Fibroblast of lung (primary cell): ENCODE measurements around the gene WFDC9. TPM values are rescaled to one million over a fixed set of nuclear protein-coding genes. Genes with fewer than 3 reads are reported as not detected.

ENCODE experiments used
- DNase-seq, 2 donors: peaks; one replicate each; pipeline versions ENCODE4 v3.0.0 to v3.0.0-alpha.2; 2010; ENCODE audit warnings: low read depth in 2 of 2
- H2AFZ ChIP-seq: 2 replicates; pipeline ENCODE4 v1.5.1; 2012; ENCODE audit warnings: low read length, control low read depth, inconsistent platforms
- H3K27ac ChIP-seq: 2 replicates; pipeline ENCODE4 v1.5.1; 2011; ENCODE audit warnings: low read length, control low read depth; ENCODE audit not compliant: insufficient read depth
- H3K27me3 ChIP-seq: 2 replicates; pipeline ENCODE4 v1.5.1; 2011; ENCODE audit warnings: mild to moderate bottlenecking, low read length; ENCODE audit not compliant: control insufficient read depth, insufficient read depth
- H3K36me3 ChIP-seq: 2 replicates; pipeline ENCODE4 v1.5.1; 2011; ENCODE audit warnings: low read length; ENCODE audit not compliant: control insufficient read depth, insufficient read depth
- H3K4me1 ChIP-seq: 2 replicates; pipeline ENCODE4 v1.5.1; 2011; ENCODE audit warnings: low read length; ENCODE audit not compliant: control insufficient read depth, insufficient read depth; ENCODE audit errors: extremely low read depth
- H3K4me2 ChIP-seq: 2 replicates; pipeline ENCODE4 v1.5.1; 2011; ENCODE audit warnings: low read length, control low read depth; ENCODE audit not compliant: insufficient read depth; ENCODE audit errors: extremely low read depth
- H3K4me3 ChIP-seq, 4 experiments: fragments of 200-600 bp in 1 of 4; sonication (generic) in 1 of 4; replicated peaks in 1 of 4; 2 replicates each; pipeline ENCODE4 v1.5.1; 2011 to 2016; ENCODE audit warnings: low read length in 4 of 4, low read depth in 3 of 4, mild to moderate bottlenecking in 3 of 4, control low read depth in 2 of 4, inconsistent platforms in 1 of 4, mixed read lengths in 1 of 4; ENCODE audit not compliant: insufficient read depth in 1 of 4; ENCODE audit errors: control extremely low read depth in 1 of 4
- H3K79me2 ChIP-seq: 2 replicates; pipeline ENCODE4 v1.5.1; 2012; ENCODE audit warnings: mild to moderate bottlenecking, low read length, inconsistent platforms; ENCODE audit not compliant: control insufficient read depth, insufficient read depth
- H3K9ac ChIP-seq: 2 replicates; pipeline ENCODE4 v1.5.1; 2011; ENCODE audit warnings: mild to moderate bottlenecking, low read length, control low read depth; ENCODE audit not compliant: insufficient read depth
- H3K9me3 ChIP-seq: 2 replicates; pipeline ENCODE4 v1.5.1; 2012; ENCODE audit warnings: low read depth, low read length; ENCODE audit not compliant: control insufficient read depth, insufficient read depth
- H4K20me1 ChIP-seq: 2 replicates; pipeline ENCODE4 v1.5.1; 2011; ENCODE audit warnings: low read length; ENCODE audit not compliant: control insufficient read depth, insufficient read depth; ENCODE audit errors: extremely low read depth
- CTCF ChIP-seq, 2 donors: IDR thresholded peaks in 1 of 2; conservative IDR thresholded peaks in 1 of 2; 1 replicate in 1 of 2; 2 replicates in 1 of 2; pipeline ENCODE4 v1.5.1; 2011 to 2012; ENCODE audit warnings: low read length in 2 of 2, control low read depth in 1 of 2, inconsistent platforms in 1 of 2, low read depth in 1 of 2, mild to moderate bottlenecking in 1 of 2
- EZH2 ChIP-seq: IDR thresholded peaks from 2 replicates; pipeline ENCODE4 v1.5.1; 2012; ENCODE audit warnings: low read length, control low read depth, mild to moderate bottlenecking; ENCODE audit errors: missing control alignments
- polyA minus RNA-seq: library from RNA; depleted of rRNA, polyadenylated mRNA; stranded (reverse); fragments of >200 nt; gene quantifications from 2 replicates; pipeline ENCODE4 v1.2.3, GENCODE V29; 2011; ENCODE audit warnings: low replicate concordance
- polyA plus RNA-seq, 2 donors: library from polyadenylated mRNA; depleted of rRNA in 1 of 2; stranded (reverse) in 1 of 2; unstranded in 1 of 2; fragments of >200 nt; gene quantifications; 2 replicates each; pipeline ENCODE4 v1.2.1, GENCODE V29; 2011 to 2012; ENCODE audit warnings: missing spikeins in 1 of 2
- total RNA-seq: library from RNA; depleted of rRNA; stranded (reverse); fragments of >200 nt; gene quantifications from 2 replicates; pipeline ENCODE4 v1.2.1, GENCODE V29; 2014

WFDC9 gene
- total RNA-seq (not detected in 2 replicates), polyA plus RNA-seq (not detected in 2 replicates), polyA minus RNA-seq (not detected in 2 replicates)
- not detected in 2 replicates for polyA plus RNA-seq (2012)

GRCh38 chr20:45631184-45631583 lies at the start of gene WFDC9:
TSS of gene WFDC9 (minus strand) at chr20:45631284. CDS start at chr20:45610181, 21,103 bp downstream.
- Histone ChIP-seq H3K4me1 (no peaks in the 10 kb centered on the region), H3K4me3 (no peak within 1 kb of the TSS), H3K79me2 (no peaks in the 10 kb centered on the region), H2AFZ (no peak within 1 kb of the TSS), H3K27ac (no peak within 1 kb of the TSS), H3K9ac (no peak within 1 kb of the TSS), H3K27me3 (no peaks in the 10 kb centered on the region), H3K9me3 (no peaks in the 10 kb centered on the region), H3K36me3 (no peaks in the 10 kb centered on the region), H3K4me2 (no peak within 1 kb of the TSS), H4K20me1 (no peaks in the 10 kb centered on the region)
- no peak for TF ChIP-seq EZH2
- no peak for TF ChIP-seq CTCF (conservative IDR thresholded peaks at IDR 0.05 in 1 of 2, IDR thresholded peaks at IDR 0.05 in 1 of 2; ENCODE audit: low read depth in 1 of 2, low read length in 2 of 2)
- no peak for DNase-seq

- Histone ChIP-seq H3K9ac (no peak overlapping the region), H3K27me3 (no peaks in the 10 kb centered on the region), H3K4me3 (no peak overlapping the region), H2AFZ (no peak overlapping the region), H3K9me3 (no peaks in the 10 kb centered on the region), H3K27ac (no peak overlapping the region), H3K79me2 (no peaks in the 10 kb centered on the region), H4K20me1 (no peaks in the 10 kb centered on the region), H3K4me1 (no peaks in the 10 kb centered on the region), H3K4me2 (no peak overlapping the region), H3K36me3 (no peaks in the 10 kb centered on the region)
- TF ChIP-seq EZH2: no peak
- no peak for TF ChIP-seq CTCF (conservative IDR thresholded peaks at IDR 0.05 in 1 of 2, IDR thresholded peaks at IDR 0.05 in 1 of 2; ENCODE audit: low read depth in 1 of 2, low read length in 2 of 2)
- DNase-seq: no peak
These were observed 48.6 kb upstream of the WFDC9 start for GRCh38 chr20:45679650-45680049.

GRCh38 chr20:45672765-45673164 lies 41.7 kb upstream of the WFDC9 start:
- no peak for DNase-seq
- Histone ChIP-seq H2AFZ (no peak overlapping the region), H3K4me1 (no peaks in the 10 kb centered on the region), H4K20me1 (no peaks in the 10 kb centered on the region), H3K9ac (no peak overlapping the region), H3K79me2 (no peaks in the 10 kb centered on the region), H3K27ac (no peak overlapping the region), H3K9me3 (no peaks in the 10 kb centered on the region), H3K27me3 (no peaks in the 10 kb centered on the region), H3K4me3 (no peak overlapping the region), H3K4me2 (no peak overlapping the region), H3K36me3 (no peaks in the 10 kb centered on the region)
- TF ChIP-seq EZH2 (no peak), CTCF (conservative IDR thresholded peaks at IDR 0.05 in 1 of 2, IDR thresholded peaks at IDR 0.05 in 1 of 2; ENCODE audit: low read depth in 1 of 2, low read length in 2 of 2) (no peak)
